Neutrophil (primary cell): ENCODE results near the gene EVA1C.

Experiments
- H3K27ac ChIP-seq: fragments of 200-600 bp; sonication (generic); 2 replicates; pipeline ENCODE4 v1.5.1; 2016; ENCODE audit warnings: mild to moderate bottlenecking, moderate library complexity
- H3K27me3 ChIP-seq: fragments of 200-600 bp; sonication (generic); 2 replicates; pipeline ENCODE4 v1.6.0; 2016; ENCODE audit warnings: mild to moderate bottlenecking
- H3K36me3 ChIP-seq: fragments of 200-600 bp; sonication (generic); 2 replicates; pipeline ENCODE4 v1.5.1; 2017
- H3K4me1 ChIP-seq, 2 experiments: fragments of 200-600 bp in 1 of 2; sonication (generic) in 1 of 2; 1 replicate in 1 of 2; 2 replicates in 1 of 2; pipeline versions ENCODE4 v1.5.1 to v1.6.1; 2013 to 2016; ENCODE audit warnings: low read depth in 1 of 2, low read length in 1 of 2, mild to moderate bottlenecking in 1 of 2, moderate library complexity in 1 of 2; ENCODE audit not compliant: control insufficient read depth in 1 of 2, insufficient read depth in 1 of 2
- H3K4me3 ChIP-seq, 2 experiments: fragments of 200-600 bp in 1 of 2; sonication (generic) in 1 of 2; 1 replicate in 1 of 2; 2 replicates in 1 of 2; pipeline ENCODE4 v1.5.1; 2013 to 2016; ENCODE audit warnings: low read depth in 1 of 2, low read length in 1 of 2, mild to moderate bottlenecking in 1 of 2, moderate library complexity in 1 of 2
- H3K9me3 ChIP-seq: fragments of 200-600 bp; sonication (generic); 2 replicates; pipeline ENCODE4 v1.5.1; 2016
- CTCF ChIP-seq: fragments of 200-600 bp; sonication (generic); IDR thresholded peaks from 2 replicates; pipeline ENCODE4 v1.5.1; 2016; ENCODE audit warnings: antibody characterized with exemption

Gene EVA1C

DNA sequence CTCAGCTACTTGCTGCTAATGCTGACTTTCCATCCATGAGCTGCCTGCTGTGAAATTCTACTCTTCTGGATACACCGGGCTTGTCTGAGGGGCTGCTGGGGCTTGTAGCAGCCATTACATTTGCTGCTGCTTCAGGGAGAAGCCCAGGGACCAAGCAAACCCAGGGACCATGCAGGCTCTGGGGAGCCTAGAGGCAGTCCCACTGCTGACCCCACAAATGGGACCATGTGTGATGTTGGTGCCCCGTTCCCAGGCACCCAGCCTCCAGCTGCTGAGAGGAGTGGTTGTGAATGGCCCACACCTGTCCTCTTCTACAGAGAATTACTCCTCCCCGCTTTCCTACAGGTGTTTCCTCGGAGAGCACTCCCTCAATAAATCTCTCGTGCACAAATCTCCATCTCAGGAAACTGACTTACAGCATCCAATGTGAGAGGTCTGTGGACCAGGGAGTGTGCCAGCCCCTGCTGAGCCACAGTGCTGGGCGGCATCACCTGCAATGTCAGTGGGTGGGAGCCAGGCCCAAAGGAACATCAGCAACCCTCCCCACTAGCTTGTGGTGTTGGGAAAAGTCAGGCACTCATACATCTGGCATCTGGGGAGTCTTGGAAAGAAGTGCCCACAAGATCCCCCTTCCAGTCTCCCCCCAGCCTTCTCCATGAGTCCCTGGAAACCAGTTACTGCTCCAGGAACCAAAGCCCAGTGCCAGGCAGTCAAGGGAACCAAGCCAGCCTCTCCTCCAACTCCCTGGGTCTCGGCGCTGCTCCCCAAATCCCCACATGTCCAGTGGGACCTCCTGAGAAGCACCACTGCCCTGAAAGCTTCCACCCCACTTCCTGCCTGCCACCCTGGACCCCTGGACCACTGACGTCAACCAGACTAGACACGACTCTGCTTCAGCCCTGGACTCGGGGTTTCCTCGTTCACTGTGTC is 107.7 kb downstream of the EVA1C start:
- Histone ChIP-seq H3K4me1 (no peaks in the 10 kb centered on the region), H3K27ac (no peak overlapping the region), H3K36me3 (no peaks in the 10 kb centered on the region), H3K27me3 (no peaks in the 10 kb centered on the region), H3K9me3 (no peaks in the 10 kb centered on the region), H3K4me3 (no peak overlapping the region)
- no peak for TF ChIP-seq CTCF

GRCh38 chr21:32520875-32521735 is 108.6 kb downstream of the EVA1C start:
- no peaks in the 10 kb centered on the region for H3K36me3 ChIP-seq
- H3K4me1 ChIP-seq, result no peaks in the 10 kb centered on the region
- no peak overlapping the region for H3K27ac ChIP-seq
- no peak overlapping the region for H3K4me3 ChIP-seq
- H3K9me3 ChIP-seq, result no peaks in the 10 kb centered on the region
- no peak for TF ChIP-seq CTCF
- H3K27me3 ChIP-seq, result no peaks in the 10 kb centered on the region

GRCh38 chr21:32521736-32522355 is 109.3 kb downstream of the EVA1C start:
- Histone ChIP-seq H3K9me3 (no peaks in the 10 kb centered on the region), H3K27me3 (no peaks in the 10 kb centered on the region), H3K4me3 (no peak overlapping the region), H3K36me3 (no peaks in the 10 kb centered on the region), H3K27ac (no peak overlapping the region), H3K4me1 (no peaks in the 10 kb centered on the region)
- no peak for TF ChIP-seq CTCF

DNA sequence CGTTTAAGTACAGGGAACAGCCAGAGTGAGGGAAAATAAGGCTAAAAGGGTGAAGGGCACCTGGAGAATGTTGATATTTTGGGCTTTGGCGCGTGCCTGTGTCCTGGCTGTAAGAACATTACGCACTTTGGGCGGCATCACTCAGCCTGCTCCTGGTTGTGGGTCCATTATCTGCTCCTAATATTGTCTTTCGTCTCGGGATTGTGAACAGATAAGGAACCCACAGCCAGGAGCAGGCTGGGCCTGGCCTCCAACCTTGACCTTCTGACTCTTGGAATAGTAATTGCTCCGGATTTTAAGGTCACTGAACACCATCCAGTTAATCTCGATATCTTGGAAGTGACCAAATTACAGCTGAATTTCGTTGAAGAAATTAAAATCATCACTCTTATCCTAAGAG is 111.0 kb downstream of the EVA1C start:
- no peak for TF ChIP-seq CTCF
- H3K36me3 ChIP-seq, result no peaks in the 10 kb centered on the region
- H3K27ac ChIP-seq, result no peak overlapping the region
- no peaks in the 10 kb centered on the region for H3K4me1 ChIP-seq
- no peak overlapping the region for H3K4me3 ChIP-seq
- no peaks in the 10 kb centered on the region for H3K27me3 ChIP-seq
- no peaks in the 10 kb centered on the region for H3K9me3 ChIP-seq

GRCh38 chr21:32523988-32524719 is 111.6 kb downstream of the EVA1C start:
- Histone ChIP-seq H3K9me3 (no peaks in the 10 kb centered on the region), H3K4me3 (no peak overlapping the region), H3K4me1 (no peaks in the 10 kb centered on the region), H3K27ac (no peak overlapping the region), H3K36me3 (no peaks in the 10 kb centered on the region), H3K27me3 (no peaks in the 10 kb centered on the region)
- TF ChIP-seq CTCF, result no peak
